ENCODE data around the gene CD300A.

- TF ChIP-seq EZH2 (IDR thresholded peaks at IDR 0.05; ENCODE audit: borderline replicate concordance, insufficient read depth, low read depth, low read length, poor library complexity, severe bottlenecking) (no peak), CTCF (IDR thresholded peaks at IDR 0.05) (no peak)
Measured at GRCh38 chr17:74417178-74418045, 49.0 kb upstream of the CD300A start.

Measured in B cell (primary cell).